Dermis blood vessel endothelial cell (primary cell): ENCODE results near the gene PPCDC. TPM values are rescaled to one million over a fixed set of nuclear protein-coding genes. Genes with fewer than 3 reads are reported as not detected.
A peak's percentile ranks its signal among the peaks of the same experiment; 100 is the strongest.

Experiments used
- DNase-seq: peaks from one replicate; pipeline ENCODE4 v3.0.0; 2010
- total RNA-seq: library from RNA; depleted of rRNA; stranded (reverse); fragments of >200 nt; gene quantifications from 2 replicates; pipeline ENCODE4 v1.2.3, GENCODE V29; 2014

Gene PPCDC
- total RNA-seq, 1 donor from 2014 or later = 14.5 TPM

GRCh38 chr15:75016431-75016830 is 7.0 kb upstream of the PPCDC start:
- DNase-seq = no peak

GRCh38 chr15:75019916-75020315 is 3.5 kb upstream of the PPCDC start:
- DNase-seq = no peak

- DNase-seq = no peak
Measured at GRCh38 chr15:75021341-75021740, 2.0 kb upstream of the PPCDC start.

- DNase-seq = no peak
Measured at GRCh38 chr15:75022783-75023180, 608 bp upstream of the PPCDC start.

- peak; percentile 56 for DNase-seq
Measured at GRCh38 chr15:75023872-75024636, 664 bp downstream of the PPCDC start.

- no peak for DNase-seq
Measured at GRCh38 chr15:75025107-75025506, 1.7 kb downstream of the PPCDC start.

GRCh38 chr15:75025548-75026260 is 2.3 kb downstream of the PPCDC start:
- no peak for DNase-seq

- no peak for DNase-seq
Measured at GRCh38 chr15:75027551-75027950, 4.2 kb downstream of the PPCDC start.

- DNase-seq = no peak
Measured at GRCh38 chr15:75028991-75029377, 5.6 kb downstream of the PPCDC start.

GRCh38 chr15:75029378-75030022 is 6.1 kb downstream of the PPCDC start:
- peak; percentile 96 for DNase-seq

GRCh38 chr15:75030023-75030413 is 6.6 kb downstream of the PPCDC start:
- peak; percentile 83 for DNase-seq

- no peak for DNase-seq
Measured at GRCh38 chr15:75030424-75030823, 7.0 kb downstream of the PPCDC start.

GRCh38 chr15:75031848-75032247 is 8.5 kb downstream of the PPCDC start:
- DNase-seq = peak; percentile 57

- no peak for DNase-seq
Measured at GRCh38 chr15:75032395-75032794, 9.0 kb downstream of the PPCDC start.

- DNase-seq = no peak
Measured at GRCh38 chr15:75033809-75034208, 10.4 kb downstream of the PPCDC start.

- no peak for DNase-seq
Measured at GRCh38 chr15:75034615-75035014, 11.2 kb downstream of the PPCDC start.

- no peak for DNase-seq
Measured at GRCh38 chr15:75036212-75036616, 12.8 kb downstream of the PPCDC start.

- peak; percentile 40 for DNase-seq
Measured at GRCh38 chr15:75037685-75038084, 14.3 kb downstream of the PPCDC start.

GRCh38 chr15:75038231-75038630 is 14.8 kb downstream of the PPCDC start:
- no peak for DNase-seq

GRCh38 chr15:75042730-75043508 is 19.5 kb downstream of the PPCDC start:
- peak; percentile 75 for DNase-seq

- DNase-seq = peak; percentile 98
Measured at GRCh38 chr15:75043509-75044257, 20.3 kb downstream of the PPCDC start.

- DNase-seq = no peak
Measured at GRCh38 chr15:75044258-75044878, 21.0 kb downstream of the PPCDC start.
